GM10266 (cell line): ENCODE measurements around the gene LRRC27.

Source experiments
- DNase-seq: peaks from one replicate; pipeline ENCODE4 v3.0.0; 2012; ENCODE audit errors: extremely low spot score
- TF ChIP-seq, protein P1 (sequence below): IDR thresholded peaks from 2 replicates; pipeline ENCODE4 v1.5.1; 2012; ENCODE audit warnings: mild to moderate bottlenecking, low read depth; ENCODE audit not compliant: control insufficient read depth, insufficient read depth; ENCODE audit errors: missing control alignments

The LRRC27 gene

DNA sequence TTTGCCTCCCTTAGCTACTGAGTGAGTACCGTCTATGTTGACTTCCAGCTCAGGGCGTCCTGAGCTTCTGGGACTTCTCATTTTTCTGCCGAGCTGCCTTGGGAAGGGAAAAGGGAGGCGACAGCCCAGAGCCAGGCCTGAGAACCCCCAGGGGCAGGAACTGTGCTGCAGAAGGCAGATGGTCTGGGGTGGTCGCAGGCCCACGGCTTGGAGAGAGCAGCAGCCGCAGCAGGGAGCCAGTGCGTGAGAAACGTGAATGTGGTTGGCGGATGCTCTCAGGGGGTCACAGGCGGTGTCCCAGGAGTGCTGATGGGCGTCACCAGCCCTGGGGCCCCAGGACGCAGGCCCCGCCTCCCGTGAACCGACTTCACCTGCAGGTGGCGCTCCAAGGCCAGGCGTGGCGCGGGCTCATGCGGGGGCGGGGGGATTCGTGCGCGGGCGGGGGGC, 55.8 kb downstream of the LRRC27 start:
- DNase-seq: peak; percentile 93

DNA sequence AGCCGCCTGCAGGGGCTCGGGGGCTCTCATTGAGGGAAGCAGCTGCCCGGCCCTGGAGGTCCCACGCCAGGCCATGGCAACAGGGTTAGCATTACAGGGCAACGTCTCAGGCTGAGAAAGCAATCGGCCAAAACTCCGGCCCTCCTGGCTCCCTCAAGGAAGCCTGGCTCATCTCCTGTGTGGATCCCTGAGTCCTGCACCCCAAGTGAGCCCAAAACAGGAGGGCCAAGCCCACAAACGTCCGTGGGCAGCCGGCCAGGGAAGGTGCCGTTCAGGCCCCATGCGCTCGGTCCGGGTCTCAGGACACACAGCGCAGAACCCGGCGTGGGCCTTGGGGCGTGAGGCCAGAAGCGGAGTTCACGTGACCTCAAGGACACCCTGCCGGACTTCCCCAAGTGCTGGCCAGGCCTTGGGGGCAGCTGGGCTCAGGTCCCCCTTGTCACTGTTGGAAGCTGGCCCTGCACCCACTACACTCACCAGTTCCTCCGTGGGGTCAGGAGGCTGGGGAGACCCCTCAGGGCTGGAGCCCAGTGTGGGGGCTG, 57.0 kb downstream of the LRRC27 start:
- peak; percentile 80 for DNase-seq
- TF ChIP-seq, protein P1, sequence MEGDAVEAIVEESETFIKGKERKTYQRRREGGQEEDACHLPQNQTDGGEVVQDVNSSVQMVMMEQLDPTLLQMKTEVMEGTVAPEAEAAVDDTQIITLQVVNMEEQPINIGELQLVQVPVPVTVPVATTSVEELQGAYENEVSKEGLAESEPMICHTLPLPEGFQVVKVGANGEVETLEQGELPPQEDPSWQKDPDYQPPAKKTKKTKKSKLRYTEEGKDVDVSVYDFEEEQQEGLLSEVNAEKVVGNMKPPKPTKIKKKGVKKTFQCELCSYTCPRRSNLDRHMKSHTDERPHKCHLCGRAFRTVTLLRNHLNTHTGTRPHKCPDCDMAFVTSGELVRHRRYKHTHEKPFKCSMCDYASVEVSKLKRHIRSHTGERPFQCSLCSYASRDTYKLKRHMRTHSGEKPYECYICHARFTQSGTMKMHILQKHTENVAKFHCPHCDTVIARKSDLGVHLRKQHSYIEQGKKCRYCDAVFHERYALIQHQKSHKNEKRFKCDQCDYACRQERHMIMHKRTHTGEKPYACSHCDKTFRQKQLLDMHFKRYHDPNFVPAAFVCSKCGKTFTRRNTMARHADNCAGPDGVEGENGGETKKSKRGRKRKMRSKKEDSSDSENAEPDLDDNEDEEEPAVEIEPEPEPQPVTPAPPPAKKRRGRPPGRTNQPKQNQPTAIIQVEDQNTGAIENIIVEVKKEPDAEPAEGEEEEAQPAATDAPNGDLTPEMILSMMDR: no peak

More for the DNA sequence above, 55.8 kb downstream of the LRRC27 start:
- TF ChIP-seq, protein P1: peak; percentile 82

DNA sequence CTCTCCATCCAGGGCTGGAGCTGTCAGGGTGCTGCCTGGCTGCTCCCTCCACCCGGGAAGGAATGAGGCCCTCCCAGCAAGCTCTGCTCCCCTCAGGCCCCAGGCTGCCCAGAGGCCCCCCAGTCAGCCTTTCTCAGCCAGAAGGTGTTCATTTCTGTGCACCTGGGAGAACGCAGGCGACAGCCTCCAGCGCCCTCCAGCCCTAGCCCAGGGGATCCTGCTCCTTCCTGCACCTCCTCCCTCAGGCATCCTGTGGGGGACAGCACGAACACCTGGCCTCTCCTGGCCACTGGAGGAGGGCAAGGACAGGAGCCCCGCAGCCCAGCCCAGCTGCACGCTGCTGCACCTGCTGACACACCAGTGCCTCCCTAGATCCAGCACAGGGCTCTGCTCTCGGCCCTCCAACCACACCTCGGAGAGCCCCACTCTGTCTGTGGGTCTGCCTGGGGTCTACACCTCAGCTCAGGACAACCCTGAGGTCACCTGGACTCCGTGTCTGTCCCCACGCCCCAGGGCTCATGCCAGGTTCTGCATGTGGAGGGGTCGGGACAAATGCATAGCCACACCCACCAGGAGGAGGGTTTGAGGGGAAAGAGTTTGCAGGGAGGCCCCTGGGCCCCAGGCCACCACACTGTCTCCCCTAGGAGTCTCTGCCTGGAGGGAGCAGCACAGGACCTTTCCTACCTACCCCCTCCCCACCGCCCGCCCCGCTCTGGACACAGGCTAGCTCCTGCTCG, 57.6 kb downstream of the LRRC27 start:
- DNase-seq: no peak
- TF ChIP-seq, protein P1: no peak

DNA sequence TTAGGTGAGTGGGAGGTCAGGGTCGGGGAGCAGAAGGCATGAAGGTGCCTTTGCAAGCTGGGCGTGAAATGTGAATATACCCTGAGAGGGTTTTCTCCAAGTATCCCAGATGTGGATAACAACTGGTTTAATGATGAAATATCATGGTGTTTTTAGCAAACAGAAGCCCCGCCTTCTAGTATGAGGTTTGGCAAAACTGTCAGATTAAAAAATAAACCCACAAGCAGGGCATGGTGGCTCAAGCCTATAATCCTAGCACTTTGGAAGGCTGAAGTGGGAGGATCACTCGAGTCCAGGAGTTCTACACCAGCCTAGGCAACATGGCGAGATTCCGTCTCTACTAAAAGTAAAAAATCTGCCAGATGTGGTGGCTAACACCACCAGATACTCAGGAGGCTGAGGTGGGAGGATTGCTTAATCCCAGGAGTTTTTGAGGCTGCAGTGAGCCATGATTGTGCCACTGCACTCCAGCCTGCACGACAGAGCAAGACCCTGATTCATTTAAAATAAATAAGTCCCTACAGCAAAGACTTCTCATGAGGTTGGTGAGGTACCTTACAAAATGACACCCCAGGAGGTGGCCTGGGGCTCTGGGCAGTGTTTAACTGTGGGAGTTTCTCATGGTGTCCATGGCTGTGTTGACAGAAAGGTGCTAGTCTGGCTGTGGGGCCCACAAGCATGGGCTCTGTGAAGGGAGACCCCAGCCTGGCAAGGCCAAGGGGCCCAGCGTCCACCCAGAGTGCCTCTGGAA, 58.4 kb downstream of the LRRC27 start:
- TF ChIP-seq, protein P1: no peak
- no peak for DNase-seq

DNA sequence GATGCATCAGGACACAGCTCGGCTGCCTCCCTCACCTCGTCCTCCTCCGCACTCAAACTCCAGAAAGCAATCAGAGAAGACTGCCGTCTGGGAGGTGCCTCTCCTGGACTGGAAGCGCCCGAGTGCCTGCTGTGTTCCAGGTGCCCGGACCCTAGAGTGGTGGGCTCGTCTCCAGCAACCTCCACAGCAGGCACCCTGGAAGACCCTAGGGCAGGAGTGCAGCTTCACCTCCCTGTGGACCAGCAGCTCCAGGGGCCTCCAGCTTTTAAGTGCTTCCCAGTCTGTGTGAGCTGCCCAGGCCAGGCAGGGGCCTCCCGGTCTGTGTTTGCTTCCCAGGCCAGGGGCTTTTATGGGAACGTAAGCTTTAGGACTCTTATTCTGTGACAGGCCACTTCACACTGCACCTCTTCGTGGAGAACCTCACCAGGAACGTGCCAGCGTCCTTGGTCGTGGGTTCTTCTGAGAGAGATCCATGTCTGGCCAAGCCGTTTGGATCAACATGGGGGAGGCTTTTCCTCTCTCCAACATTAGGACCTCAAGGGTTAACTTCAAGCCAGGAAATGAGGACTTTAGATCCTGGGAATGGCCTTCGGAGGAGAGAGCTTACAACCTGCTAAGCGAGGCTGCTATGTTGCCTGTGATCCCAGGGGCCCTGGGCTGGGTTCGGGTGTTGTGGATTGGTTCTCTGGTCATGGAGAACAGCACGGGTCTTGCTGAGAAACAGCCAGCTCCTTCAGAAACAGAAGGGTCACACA, 59.1 kb downstream of the LRRC27 start:
- no peak for DNase-seq
- TF ChIP-seq, protein P1: no peak

DNA sequence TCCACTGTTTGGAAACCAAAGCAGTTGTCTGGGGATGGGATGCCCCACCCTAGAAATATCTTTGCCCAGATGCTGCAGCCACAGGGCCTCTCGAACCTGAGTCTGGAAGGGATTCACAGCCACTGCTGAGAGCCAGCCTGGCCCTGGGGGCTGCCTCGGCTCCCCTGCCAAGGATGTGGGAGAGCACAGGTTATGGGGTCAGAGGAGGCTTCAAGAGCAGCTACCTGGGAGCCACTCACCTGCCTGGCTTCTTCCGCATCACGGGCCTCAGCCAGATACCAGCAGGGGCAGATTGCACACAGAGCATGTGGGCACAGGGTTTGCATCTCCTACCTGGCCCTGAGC, 59.7 kb downstream of the LRRC27 start:
- DNase-seq: no peak
- TF ChIP-seq, protein P1: no peak
